ENCODE measurements around the gene ECI1. TPM values are rescaled to one million over a fixed set of nuclear protein-coding genes. Genes with fewer than 3 reads are reported as not detected.

The ECI1 gene
- total and polyA plus RNA-seq, 2 of the 4 experiments (the other 2 are of a cell fraction): 20.3 to 30.1 TPM

GRCh38 chr16:2243031-2243528, 8.3 kb downstream of the ECI1 start:
- ChIA-PET CTCF (no interaction called here), POLR2A (ENCODE audit: unreplicated experiment) (no interaction called here)
- no TSS peak for BruUV-seq (replicated peaks)
- H2AFZ ChIP-seq (replicated peaks; ENCODE audit: low read length, poor library complexity): no peak overlapping the region
- no peak overlapping the region for H3K14ac ChIP-seq (replicated peaks; ENCODE audit: low read depth, low read length)
- no peak overlapping the region for H3K27ac ChIP-seq (ENCODE audit: insufficient read depth, low read length)
- H4K91ac ChIP-seq (ENCODE audit: insufficient read depth, low read depth, low read length): no peak overlapping the region
- DNase-seq (no peak), ATAC-seq (ENCODE audit: low read depth) (no peak)
- no peak overlapping the region for H2AK9ac ChIP-seq (replicated peaks; ENCODE audit: low read depth, low read length, poor library complexity)
- in situ Hi-C loops (cut with MboI; ENCODE audit: low sequenced_read_pairs) (no loop called here), intact Hi-C loops (cut with micrococcal nuclease) (no loop called here), dilution Hi-C loops (cut with HindIII; ENCODE audit: low sequenced_read_pairs, unreplicated experiment) (no loop called here)
- no peak for TF ChIP-seq MAFK (IDR thresholded peaks at IDR 0.05; ENCODE audit: low read depth, low read length)
- TF ChIP-seq MAZ (IDR thresholded peaks at IDR 0.05; ENCODE audit: borderline replicate concordance, low read depth, low read length): no peak
- TF ChIP-seq RFX5 (IDR thresholded peaks at IDR 0.05; ENCODE audit: low read depth, low read length): no peak
- no peak for TF ChIP-seq CEBPB (IDR thresholded peaks at IDR 0.05; ENCODE audit: low read depth, low read length)
- TF ChIP-seq BHLHE40 (IDR thresholded peaks at IDR 0.05; ENCODE audit: low read depth, low read length): no peak
- TF ChIP-seq POLR2A (IDR thresholded peaks at IDR 0.05; ENCODE audit: low read depth, low read length): no peak
- TF ChIP-seq RCOR1 (IDR thresholded peaks at IDR 0.05; ENCODE audit: insufficient replicate concordance, low read length): no peak
- no peak for TF ChIP-seq CHD1 (IDR thresholded peaks at IDR 0.05; ENCODE audit: low read depth, low read length)
- H3K9me3 ChIP-seq (ENCODE audit: control insufficient read depth, insufficient read depth, low read length): no peaks in the 10 kb centered on the region
- no peaks in the 10 kb centered on the region for H3K9me1 ChIP-seq (ENCODE audit: insufficient read depth, low read length)
- no peak overlapping the region for H2AK5ac ChIP-seq (ENCODE audit: low read depth, low read length)
- peaks cover 50% of the 10 kb centered on the region for H3K36me3 ChIP-seq (ENCODE audit: control insufficient read depth, insufficient read depth, low read length)
- no peak overlapping the region for H3K18ac ChIP-seq (ENCODE audit: low read depth, low read length)
- H3K79me1 ChIP-seq (ENCODE audit: low read depth in 1 of 2, low read length in 2 of 2): peaks cover 11 to 25% of the 10 kb centered on the region in 2 experiments
- H2BK5ac ChIP-seq (ENCODE audit: low read depth, low read length, poor library complexity, severe bottlenecking): no peak overlapping the region
- no peak overlapping the region for H4K5ac ChIP-seq (ENCODE audit: low read depth, low read length)
- 98% methylated on average over 7 of the region's 19 CpGs; no CpG with 5 or more reads in 1 of the 2 experiments for WGBS, 2 experiments (ENCODE audit: extremely low coverage in 2 of 2, insufficient read length in 1 of 2)
- no peak overlapping the region for H3K23ac ChIP-seq (ENCODE audit: low read depth, low read length)
- H2BK15ac ChIP-seq (ENCODE audit: low read depth, low read length): no peak overlapping the region
- no peaks in the 10 kb centered on the region; the same call in none of the 2 replicates for H4K20me1 ChIP-seq (ENCODE audit: insufficient read depth, low read length)
- no peak overlapping the region for H3K9ac ChIP-seq (ENCODE audit: low read depth, low read length)
- H3K27me3 ChIP-seq (ENCODE audit: control insufficient read depth, insufficient read depth, low read length): no peaks in the 10 kb centered on the region
- no peak overlapping the region for H3K56ac ChIP-seq (ENCODE audit: extremely low read depth, insufficient read depth, low read length)
- no peak overlapping the region for H2BK120ac ChIP-seq (ENCODE audit: low read depth, low read length)
- H3K4me1 ChIP-seq (ENCODE audit: control insufficient read depth, insufficient read depth, low read length): no peaks in the 10 kb centered on the region
- H3K4ac ChIP-seq (ENCODE audit: low read depth, low read length): no peak overlapping the region
- H2BK20ac ChIP-seq (ENCODE audit: low read depth, low read length): no peak overlapping the region
- no peak overlapping the region for H3K4me2 ChIP-seq (ENCODE audit: low read depth, low read length)
- no peak overlapping the region for H3K4me3 ChIP-seq (ENCODE audit: insufficient read depth, low read depth, low read length)
- H4K8ac ChIP-seq (ENCODE audit: low read depth in 2 of 2, low read length in 2 of 2): no peak overlapping the region

Data from IMR-90 (cell line).